KOPT-K1 (cell line): ENCODE results near the gene P4HA1.
A peak's percentile ranks its signal among the peaks of the same experiment; 100 is the strongest.
"Not testable (repeated sequence)": the region's sequence is repeated elsewhere in the genome, so short reads cannot be mapped to it uniquely, and the experiment has no call there.

Experiments used
- H3K27ac ChIP-seq: fragments of 200-600 bp; sonication (generic); 2 replicates; pipeline ENCODE4 v1.5.1; 2016; ENCODE audit warnings: antibody characterized with exemption, mild to moderate bottlenecking, low read depth, low read length; ENCODE audit not compliant: poor library complexity, severe bottlenecking
- H3K36me3 ChIP-seq: fragments of 200-600 bp; sonication (generic); 2 replicates; pipeline ENCODE4 v1.5.1; 2017; ENCODE audit warnings: antibody characterized with exemption, mild to moderate bottlenecking, low read length, moderate library complexity; ENCODE audit not compliant: insufficient read depth
- H3K9me3 ChIP-seq: fragments of 200-600 bp; sonication (generic); 2 replicates; pipeline ENCODE4 v1.5.1; 2017; ENCODE audit warnings: antibody characterized with exemption, low read length, mild to moderate bottlenecking; ENCODE audit not compliant: insufficient read depth, poor library complexity, severe bottlenecking

The P4HA1 gene

GRCh38 chr10:73096449-73097304, at the start of gene P4HA1:
TSS of gene P4HA1 (minus strand) at chr10:73096866. CDS start at chr10:73074883, 21,983 bp downstream.
- Histone ChIP-seq H3K36me3 (peaks cover 19% of the 10 kb centered on the region), H3K9me3 (no peaks in the 10 kb centered on the region), H3K27ac (peak within 1 kb of the TSS; percentile 70)

- H3K9me3 ChIP-seq: no peaks in the 10 kb centered on the region
- H3K36me3 ChIP-seq: peaks cover 94% of the 10 kb centered on the region
- H3K27ac ChIP-seq: no peak overlapping the region
Observed at GRCh38 chr10:73141603-73142002, 44.9 kb upstream of the P4HA1 start.

- no peaks in the 10 kb centered on the region for H3K9me3 ChIP-seq
- H3K36me3 ChIP-seq: peaks cover 95% of the 10 kb centered on the region
Observed at GRCh38 chr10:73139251-73139650, 42.6 kb upstream of the P4HA1 start.

GRCh38 chr10:73136627-73137026, 40.0 kb upstream of the P4HA1 start:
- H3K9me3 ChIP-seq: no peaks in the 10 kb centered on the region
- peaks cover 97% of the 10 kb centered on the region for H3K36me3 ChIP-seq
- no peak overlapping the region for H3K27ac ChIP-seq

More at GRCh38 chr10:73139251-73139650, 42.6 kb upstream of the P4HA1 start:
- no peak overlapping the region for H3K27ac ChIP-seq

- Histone ChIP-seq H3K27ac (no peak overlapping the region), H3K36me3 (peaks cover 95% of the 10 kb centered on the region), H3K9me3 (no peaks in the 10 kb centered on the region)
Observed at GRCh38 chr10:73134727-73135126, 38.1 kb upstream of the P4HA1 start.

- H3K27ac ChIP-seq: no peak overlapping the region
- peaks cover 89% of the 10 kb centered on the region for H3K36me3 ChIP-seq
- H3K9me3 ChIP-seq: no peaks in the 10 kb centered on the region
Observed at GRCh38 chr10:73131913-73132686, 35.4 kb upstream of the P4HA1 start.

- Histone ChIP-seq H3K36me3 (peaks cover 86% of the 10 kb centered on the region), H3K27ac (no peak overlapping the region), H3K9me3 (no peaks in the 10 kb centered on the region)
Observed at GRCh38 chr10:73131301-73131700, 34.6 kb upstream of the P4HA1 start.

- Histone ChIP-seq H3K9me3 (no peaks in the 10 kb centered on the region), H3K36me3 (peaks cover 66% of the 10 kb centered on the region), H3K27ac (no peak overlapping the region)
Observed at GRCh38 chr10:73126343-73126742, 29.7 kb upstream of the P4HA1 start.

GRCh38 chr10:73119952-73120351, 23.3 kb upstream of the P4HA1 start:
- H3K36me3 ChIP-seq: peaks cover 39% of the 10 kb centered on the region
- H3K9me3 ChIP-seq: no peaks in the 10 kb centered on the region
- no peak overlapping the region for H3K27ac ChIP-seq

GRCh38 chr10:73119457-73119856, 22.8 kb upstream of the P4HA1 start:
- Histone ChIP-seq H3K27ac (no peak overlapping the region), H3K9me3 (no peaks in the 10 kb centered on the region), H3K36me3 (peaks cover 34% of the 10 kb centered on the region)

GRCh38 chr10:73117976-73118743, 21.5 kb upstream of the P4HA1 start:
- peaks cover 25% of the 10 kb centered on the region for H3K36me3 ChIP-seq
- H3K9me3 ChIP-seq: no peaks in the 10 kb centered on the region
- no peak overlapping the region for H3K27ac ChIP-seq

GRCh38 chr10:73116017-73116416, 19.4 kb upstream of the P4HA1 start:
- no peak overlapping the region for H3K27ac ChIP-seq
- H3K9me3 ChIP-seq: no peaks in the 10 kb centered on the region
- peaks cover 22% of the 10 kb centered on the region for H3K36me3 ChIP-seq

GRCh38 chr10:73113551-73113950, 16.9 kb upstream of the P4HA1 start:
- peaks cover 31% of the 10 kb centered on the region for H3K36me3 ChIP-seq
- H3K27ac ChIP-seq: no peak overlapping the region
- peaks cover 12% of the 10 kb centered on the region for H3K9me3 ChIP-seq

- peaks cover 12% of the 10 kb centered on the region for H3K9me3 ChIP-seq
- not testable (repeated sequence) for H3K27ac ChIP-seq
- peaks cover 33% of the 10 kb centered on the region for H3K36me3 ChIP-seq
Observed at GRCh38 chr10:73112032-73112431, 15.4 kb upstream of the P4HA1 start.

GRCh38 chr10:73110345-73110849, 13.7 kb upstream of the P4HA1 start, which contains the start of gene NUDT13:
TSS of gene NUDT13 (plus strand) at chr10:73110455. CDS start at chr10:73114366, 3,911 bp downstream.
- Histone ChIP-seq H3K27ac (peak within 1 kb of the TSS; percentile 34), H3K9me3 (peaks cover 12% of the 10 kb centered on the region), H3K36me3 (peaks cover 33% of the 10 kb centered on the region)
